IMR-90 (cell line): Measurements from ENCODE around the gene RAI1. TPM values are rescaled to one million over a fixed set of nuclear protein-coding genes. Genes with fewer than 3 reads are reported as not detected.

Source experiments
- ATAC-seq: fragments of 200-7000 bp; cut with Tn5 transposase; 2 replicates; pipeline ENCODE4 v1.9.1; 2020; ENCODE audit warnings: low read depth, mild to moderate bottlenecking, moderate library complexity
- BruUV-seq: library from RNA; stranded (reverse); fragments of 400-500 nt; replicated peaks from 2 replicates; lab custom pipeline; 2021; lab: Mats Ljungman, UMichigan
- CTCF ChIA-PET: fragments of 300-600 bp; formaldehyde crosslinking; extraction: SDS; loops from one replicate; lab custom pipeline; 2021; ENCODE audit warnings: antibody characterized with exemption; lab: Yijun Ruan, JAX
- POLR2A ChIA-PET: fragments of 300-600 bp; sonication (Branson Sonifier 250); formaldehyde crosslinking; loops from one replicate; lab custom pipeline; 2022; ENCODE audit warnings: antibody characterized with exemption; ENCODE audit not compliant: unreplicated experiment; lab: Charles Lee
- DNase-seq: peaks from one replicate; pipeline ENCODE4 v3.0.0; 2013
- H2AFZ ChIP-seq: replicated peaks from 2 replicates; pipeline ENCODE3; 2013; ENCODE audit warnings: low read length, mild to moderate bottlenecking; ENCODE audit not compliant: poor library complexity
- H2AK5ac ChIP-seq: 2 replicates; pipeline ENCODE4 v1.6.1; 2013; ENCODE audit warnings: low read depth, low read length, inconsistent platforms
- H2AK9ac ChIP-seq: replicated peaks from 2 replicates; pipeline ENCODE3; 2013; ENCODE audit warnings: mild to moderate bottlenecking, low read depth, low read length, moderate library complexity; ENCODE audit not compliant: poor library complexity
- H2BK120ac ChIP-seq: 2 replicates; pipeline ENCODE4 v1.6.1; 2013; ENCODE audit warnings: low read depth, low read length, inconsistent platforms
- H2BK15ac ChIP-seq: 3 replicates; pipeline ENCODE4 v1.6.1; 2013; ENCODE audit warnings: low read depth, low read length, inconsistent platforms
- H2BK20ac ChIP-seq: 2 replicates; pipeline ENCODE4 v1.6.1; 2013; ENCODE audit warnings: low read depth, mild to moderate bottlenecking, inconsistent platforms, low read length, moderate library complexity
- H2BK5ac ChIP-seq: 2 replicates; pipeline ENCODE4 v1.6.1; 2013; ENCODE audit warnings: mild to moderate bottlenecking, low read depth, low read length, inconsistent platforms; ENCODE audit not compliant: poor library complexity, severe bottlenecking
- H3K14ac ChIP-seq: replicated peaks from 2 replicates; pipeline ENCODE4 v1.6.1; 2013; ENCODE audit warnings: low read depth, low read length, inconsistent platforms
- H3K18ac ChIP-seq: 2 replicates; pipeline ENCODE4 v1.6.1; 2013; ENCODE audit warnings: low read depth, low read length, control low read depth
- H3K23ac ChIP-seq: 2 replicates; pipeline ENCODE4 v1.6.1; 2013; ENCODE audit warnings: low read depth, low read length, inconsistent platforms
- H3K27ac ChIP-seq: 2 replicates; pipeline ENCODE4 v1.5.1; 2013; ENCODE audit warnings: mild to moderate bottlenecking, control low read depth, low read length; ENCODE audit not compliant: insufficient read depth
- H3K27me3 ChIP-seq: 2 replicates; pipeline ENCODE4 v1.6.1; 2013; ENCODE audit warnings: low read length; ENCODE audit not compliant: control insufficient read depth, insufficient read depth
- H3K36me3 ChIP-seq: 2 replicates; pipeline ENCODE4 v1.6.1; 2013; ENCODE audit warnings: low read length, mixed read lengths; ENCODE audit not compliant: control insufficient read depth, insufficient read depth
- H3K4ac ChIP-seq: 2 replicates; pipeline ENCODE4 v1.6.1; 2013; ENCODE audit warnings: low read depth, low read length, inconsistent platforms
- H3K4me1 ChIP-seq: 2 replicates; pipeline ENCODE4 v1.6.1; 2013; ENCODE audit warnings: low read length, mixed read lengths; ENCODE audit not compliant: control insufficient read depth, insufficient read depth
- H3K4me2 ChIP-seq: 2 replicates; pipeline ENCODE4 v1.6.1; 2013; ENCODE audit warnings: low read depth, mild to moderate bottlenecking, control low read depth, low read length, moderate library complexity
- H3K4me3 ChIP-seq: 2 replicates; pipeline ENCODE4 v1.5.1; 2013; ENCODE audit warnings: low read depth, mild to moderate bottlenecking, control low read depth, low read length, moderate library complexity; ENCODE audit not compliant: insufficient read depth
- H3K56ac ChIP-seq: 2 replicates; pipeline ENCODE4 v1.6.1; 2013; ENCODE audit warnings: low read length, inconsistent platforms; ENCODE audit not compliant: insufficient read depth; ENCODE audit errors: extremely low read depth
- H3K79me1 ChIP-seq, 2 experiments: 2 replicates each; pipeline ENCODE4 v1.6.1; 2013; ENCODE audit warnings: low read length in 2 of 2, inconsistent platforms in 1 of 2, low read depth in 1 of 2
- H3K9ac ChIP-seq: 2 replicates; pipeline ENCODE4 v1.6.1; 2013; ENCODE audit warnings: low read depth, low read length, control low read depth
- H3K9me1 ChIP-seq: 2 replicates; pipeline ENCODE4 v1.6.1; 2013; ENCODE audit warnings: low read length, inconsistent platforms; ENCODE audit not compliant: insufficient read depth
- H3K9me3 ChIP-seq: 2 replicates; pipeline ENCODE4 v1.6.1; 2013; ENCODE audit warnings: low read length; ENCODE audit not compliant: control insufficient read depth, insufficient read depth
- H4K20me1 ChIP-seq: 2 replicates; pipeline ENCODE4 v1.6.1; 2013; ENCODE audit warnings: low read length, inconsistent platforms; ENCODE audit not compliant: insufficient read depth
- H4K5ac ChIP-seq: 2 replicates; pipeline ENCODE4 v1.6.1; 2013; ENCODE audit warnings: mild to moderate bottlenecking, low read depth, low read length, control low read depth
- H4K8ac ChIP-seq, 2 experiments: 2 replicates each; pipeline ENCODE4 v1.6.1; 2013; ENCODE audit warnings: low read depth in 2 of 2, low read length in 2 of 2, control low read depth in 1 of 2, inconsistent platforms in 1 of 2
- H4K91ac ChIP-seq: 2 replicates; pipeline ENCODE4 v1.6.1; 2013; ENCODE audit warnings: low read depth, low read length, inconsistent platforms; ENCODE audit not compliant: insufficient read depth
- CTCF ChIP-seq: conservative IDR thresholded peaks from 2 replicates; pipeline ENCODE4 v1.5.1; 2012; ENCODE audit warnings: mild to moderate bottlenecking, low read depth, low read length, improper control_type of control experiment
- FOS ChIP-seq: fragments of 150-350 bp; IDR thresholded peaks from 2 replicates; pipeline ENCODE4 v1.6.1; 2016; ENCODE audit warnings: low read depth, low read length
- MAZ ChIP-seq: IDR thresholded peaks from 2 replicates; pipeline ENCODE4 v1.6.1; 2012; ENCODE audit warnings: low read depth, mild to moderate bottlenecking, low read length, improper control_type of control experiment, moderate library complexity, borderline replicate concordance
- MXI1 ChIP-seq: IDR thresholded peaks from 2 replicates; pipeline ENCODE4 v1.6.1; 2012; ENCODE audit warnings: low read depth, mild to moderate bottlenecking, low read length, moderate library complexity, borderline replicate concordance
- SMC3 ChIP-seq: fragments of 150-350 bp; IDR thresholded peaks from 2 replicates; pipeline ENCODE4 v1.6.1; 2016; ENCODE audit warnings: low read depth, mild to moderate bottlenecking, antibody characterized with exemption, low read length, moderate library complexity
- USF2 ChIP-seq: fragments of 150-350 bp; IDR thresholded peaks from 2 replicates; pipeline ENCODE4 v1.6.1; 2017; ENCODE audit warnings: mild to moderate bottlenecking, antibody characterized with exemption, low read length, low read depth
- WGBS, 2 experiments: methylation state at CpG; one replicate each; pipeline versions ENCODE4 v1.1.5 to v1.1.7; 2013; ENCODE audit warnings: missing lambda C conversion rate in 2 of 2; ENCODE audit not compliant: insufficient read length in 1 of 2; ENCODE audit errors: extremely low coverage in 2 of 2; 5-methylcytosine and 5-hydroxymethylcytosine counted together
- dilution Hi-C: fragments of 300-500 bp; cut with HindIII; formaldehyde crosslinking; loops from one replicate; pipeline ENCODE4 v1.14.3; 2018; ENCODE audit warnings: low sequenced_read_pairs; ENCODE audit not compliant: unreplicated experiment
- in situ Hi-C: fragments of 300-500 bp; cut with MboI; formaldehyde crosslinking; loops from 3 replicates; pipeline ENCODE4 v1.14.3; 2019; ENCODE audit warnings: low sequenced_read_pairs, inconsistent platforms, mixed read lengths
- intact Hi-C: fragments of 100-400 bp; cut with micrococcal nuclease; formaldehyde crosslinking; loops from 2 replicates; pipeline ENCODE4 v1.10.0; 2022
- polyA plus RNA-seq, 3 experiments: library from polyadenylated mRNA; depleted of rRNA; stranded (reverse); fragments of >200 nt; gene quantifications; 2 replicates each; pipeline ENCODE4 v1.2.3, GENCODE V29; 2012; ENCODE audit warnings: low replicate concordance in 1 of 3
- total RNA-seq: library from RNA; depleted of rRNA; stranded (reverse); fragments of >200 nt; gene quantifications from 2 replicates; pipeline ENCODE4 v1.2.3, GENCODE V29; 2012

Gene RAI1
- total and polyA plus RNA-seq, 2 of the 4 experiments (the other 2 are of a cell fraction) = 1.8 to 10.5 TPM

GRCh38 chr17:17823433-17824118 is 142.3 kb downstream of the RAI1 start:
- H4K20me1 ChIP-seq = peaks cover 85% of the 10 kb centered on the region
- dilution Hi-C loops (no loop called here), intact Hi-C loops (no loop called here), in situ Hi-C loops (no loop called here)
- peak overlapping the region; percentile 99 for H3K4ac ChIP-seq
- peak overlapping the region; percentile 97 for H2AK5ac ChIP-seq
- H3K4me1 ChIP-seq = peaks cover 53% of the 10 kb centered on the region
- H3K9me3 ChIP-seq = no peaks in the 10 kb centered on the region
- DNase-seq (peak; percentile 61), ATAC-seq (peak; percentile 95)
- peak overlapping the region; percentile 5 to 91; a peak in 3 of 4 replicates for H4K8ac ChIP-seq
- BruUV-seq = no TSS peak
- H2BK5ac ChIP-seq = peak overlapping the region; percentile 71
- peak overlapping the region; percentile 42 for H4K5ac ChIP-seq
- H3K27ac ChIP-seq = peak overlapping the region; percentile 96
- 0% methylated on average over 5 of the region's 69 CpGs; no CpG with 5 or more reads in 1 of the 2 experiments for WGBS, 2 experiments
- H2AK9ac ChIP-seq = peak overlapping the region; percentile 99
- peak overlapping the region; percentile 91 for H4K91ac ChIP-seq
- peak overlapping the region; percentile 100 for H3K14ac ChIP-seq
- no peak for TF ChIP-seq FOS
- TF ChIP-seq CTCF = no peak
- peak; percentile 84; the same call in 1 of the 2 replicates for TF ChIP-seq MAZ
- TF ChIP-seq MXI1 = no peak
- TF ChIP-seq USF2 = no peak
- TF ChIP-seq SMC3 = no peak
- ChIA-PET POLR2A (no interaction called here), CTCF (no interaction called here)
- peak overlapping the region; percentile 92 for H3K18ac ChIP-seq
- H3K27me3 ChIP-seq = no peaks in the 10 kb centered on the region
- H3K9ac ChIP-seq = peak overlapping the region; percentile 54
- peaks cover 38 to 95% of the 10 kb centered on the region in 2 experiments for H3K79me1 ChIP-seq
- peak overlapping the region; percentile 91 for H2BK20ac ChIP-seq
- peak overlapping the region; percentile 98 for H2BK120ac ChIP-seq
- H3K56ac ChIP-seq = no peak overlapping the region; the same call in 1 of the 2 replicates
- H3K4me3 ChIP-seq = peak overlapping the region; percentile 40
- H3K4me2 ChIP-seq = peak overlapping the region; percentile 93
- peak overlapping the region; percentile 100 for H3K23ac ChIP-seq
- peaks cover 38% of the 10 kb centered on the region for H3K9me1 ChIP-seq
- H2AFZ ChIP-seq = peak overlapping the region; percentile 88
- H2BK15ac ChIP-seq = peak overlapping the region; percentile 55; the same call in 2 of the 3 replicates
- peaks cover 15% of the 10 kb centered on the region for H3K36me3 ChIP-seq
